DOHH2 (cell line): ENCODE measurements around the gene FKBP5.

Experiments used
- H3F3A ChIP-seq: fragments of 200-600 bp; sonication (generic), shearing (Covaris generic); 2 replicates; pipeline ENCODE4 v1.6.0; 2016; ENCODE audit warnings: antibody characterized with exemption, mild to moderate bottlenecking; ENCODE audit not compliant: control insufficient read depth, insufficient read depth
- H3K27ac ChIP-seq: fragments of 200-600 bp; sonication (generic); 2 replicates; pipeline ENCODE4 v1.5.1; 2014; ENCODE audit warnings: low read depth, mild to moderate bottlenecking, low read length, moderate library complexity
- H3K27me3 ChIP-seq: fragments of 200-600 bp; sonication (generic); 2 replicates; pipeline ENCODE4 v1.6.1; 2014; ENCODE audit warnings: mild to moderate bottlenecking, low read length, mixed read lengths; ENCODE audit not compliant: control insufficient read depth
- H3K36me3 ChIP-seq: fragments of 200-600 bp; sonication (generic); 2 replicates; pipeline ENCODE4 v1.6.1; 2014; ENCODE audit warnings: mild to moderate bottlenecking, low read length, moderate library complexity, mixed read lengths; ENCODE audit not compliant: control insufficient read depth
- H3K4me1 ChIP-seq: fragments of 200-600 bp; sonication (generic); 2 replicates; pipeline ENCODE4 v1.6.1; 2014; ENCODE audit warnings: mild to moderate bottlenecking, low read length, mixed read lengths; ENCODE audit not compliant: control insufficient read depth
- H3K4me2 ChIP-seq: fragments of 200-600 bp; sonication (generic); 2 replicates; pipeline ENCODE4 v1.6.0; 2014; ENCODE audit warnings: mild to moderate bottlenecking, low read length, moderate library complexity
- H3K4me3 ChIP-seq: fragments of 200-600 bp; sonication (generic); 2 replicates; pipeline ENCODE4 v1.5.1; 2014; ENCODE audit warnings: mild to moderate bottlenecking, low read length, mixed read lengths
- H3K79me2 ChIP-seq: fragments of 200-600 bp; sonication (generic); 2 replicates; pipeline ENCODE4 v1.6.1; 2014; ENCODE audit warnings: mild to moderate bottlenecking, low read length, mixed read lengths; ENCODE audit not compliant: control insufficient read depth
- H3K9me2 ChIP-seq: fragments of 200-600 bp; sonication (generic); replicated peaks from 2 replicates; pipeline ENCODE4 v1.6.1; 2014; ENCODE audit warnings: mild to moderate bottlenecking, low read length, mixed read lengths; ENCODE audit not compliant: control insufficient read depth
- H3K9me3 ChIP-seq: fragments of 200-600 bp; sonication (generic); 2 replicates; pipeline ENCODE4 v1.6.1; 2014; ENCODE audit warnings: antibody characterized with exemption, low read length, mixed read lengths; ENCODE audit not compliant: control insufficient read depth, insufficient read depth
- H4K20me1 ChIP-seq: fragments of 200-600 bp; sonication (generic); 2 replicates; pipeline ENCODE4 v1.6.0; 2014; ENCODE audit warnings: low read depth, mild to moderate bottlenecking, antibody characterized with exemption, low read length, moderate library complexity; ENCODE audit not compliant: control insufficient read depth, insufficient read depth
- EZH2phosphoT487 ChIP-seq: fragments of 200-600 bp; sonication (generic); IDR thresholded peaks from 2 replicates; pipeline ENCODE4 v1.6.1; 2017; ENCODE audit warnings: borderline replicate concordance, mild to moderate bottlenecking, antibody characterized with exemption, low read length, moderate library complexity, mixed read lengths
- TF ChIP-seq, protein P1 (sequence below): fragments of 200-600 bp; sonication (generic); IDR thresholded peaks from one replicate; pipeline ENCODE4 v1.5.1; 2014; ENCODE audit warnings: antibody characterized with exemption, mild to moderate bottlenecking, low read depth, low read length; ENCODE audit not compliant: poor library complexity, severe bottlenecking

The FKBP5 gene

GRCh38 chr6:35524380-35525020, 164.2 kb downstream of the FKBP5 start:
- Histone ChIP-seq H3K9me2 (no peaks in the 10 kb centered on the region), H3K9me3 (no peaks in the 10 kb centered on the region), H3F3A (no peaks in the 10 kb centered on the region), H3K4me2 (no peak overlapping the region), H3K79me2 (no peaks in the 10 kb centered on the region), H3K4me3 (no peak overlapping the region), H3K36me3 (no peaks in the 10 kb centered on the region), H3K27me3 (no peaks in the 10 kb centered on the region), H3K27ac (no peak overlapping the region), H3K4me1 (peaks cover 6% of the 10 kb centered on the region), H4K20me1 (no peaks in the 10 kb centered on the region)
- TF ChIP-seq, protein P1, sequence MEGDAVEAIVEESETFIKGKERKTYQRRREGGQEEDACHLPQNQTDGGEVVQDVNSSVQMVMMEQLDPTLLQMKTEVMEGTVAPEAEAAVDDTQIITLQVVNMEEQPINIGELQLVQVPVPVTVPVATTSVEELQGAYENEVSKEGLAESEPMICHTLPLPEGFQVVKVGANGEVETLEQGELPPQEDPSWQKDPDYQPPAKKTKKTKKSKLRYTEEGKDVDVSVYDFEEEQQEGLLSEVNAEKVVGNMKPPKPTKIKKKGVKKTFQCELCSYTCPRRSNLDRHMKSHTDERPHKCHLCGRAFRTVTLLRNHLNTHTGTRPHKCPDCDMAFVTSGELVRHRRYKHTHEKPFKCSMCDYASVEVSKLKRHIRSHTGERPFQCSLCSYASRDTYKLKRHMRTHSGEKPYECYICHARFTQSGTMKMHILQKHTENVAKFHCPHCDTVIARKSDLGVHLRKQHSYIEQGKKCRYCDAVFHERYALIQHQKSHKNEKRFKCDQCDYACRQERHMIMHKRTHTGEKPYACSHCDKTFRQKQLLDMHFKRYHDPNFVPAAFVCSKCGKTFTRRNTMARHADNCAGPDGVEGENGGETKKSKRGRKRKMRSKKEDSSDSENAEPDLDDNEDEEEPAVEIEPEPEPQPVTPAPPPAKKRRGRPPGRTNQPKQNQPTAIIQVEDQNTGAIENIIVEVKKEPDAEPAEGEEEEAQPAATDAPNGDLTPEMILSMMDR: no peak
- no peak for TF ChIP-seq EZH2phosphoT487
